Inflammatory macrophage treated with lipopolysaccharide for 1 hour (primary cell): ENCODE measurements around the gene CLECL1.
"Not testable (repeated sequence)": the region's sequence is repeated elsewhere in the genome, so short reads cannot be mapped to it uniquely, and the experiment has no call there.

Experiments
- DNase-seq, 2 donors: peaks; one replicate each; pipeline ENCODE4 v3.0.0-alpha.2; 2020 to 2022

The CLECL1 gene

GRCh38 chr12:9719790-9720189, 13.1 kb downstream of the CLECL1 start:
- no peak for DNase-seq

GRCh38 chr12:9718968-9719367, 13.9 kb downstream of the CLECL1 start:
- no peak for DNase-seq

DNA sequence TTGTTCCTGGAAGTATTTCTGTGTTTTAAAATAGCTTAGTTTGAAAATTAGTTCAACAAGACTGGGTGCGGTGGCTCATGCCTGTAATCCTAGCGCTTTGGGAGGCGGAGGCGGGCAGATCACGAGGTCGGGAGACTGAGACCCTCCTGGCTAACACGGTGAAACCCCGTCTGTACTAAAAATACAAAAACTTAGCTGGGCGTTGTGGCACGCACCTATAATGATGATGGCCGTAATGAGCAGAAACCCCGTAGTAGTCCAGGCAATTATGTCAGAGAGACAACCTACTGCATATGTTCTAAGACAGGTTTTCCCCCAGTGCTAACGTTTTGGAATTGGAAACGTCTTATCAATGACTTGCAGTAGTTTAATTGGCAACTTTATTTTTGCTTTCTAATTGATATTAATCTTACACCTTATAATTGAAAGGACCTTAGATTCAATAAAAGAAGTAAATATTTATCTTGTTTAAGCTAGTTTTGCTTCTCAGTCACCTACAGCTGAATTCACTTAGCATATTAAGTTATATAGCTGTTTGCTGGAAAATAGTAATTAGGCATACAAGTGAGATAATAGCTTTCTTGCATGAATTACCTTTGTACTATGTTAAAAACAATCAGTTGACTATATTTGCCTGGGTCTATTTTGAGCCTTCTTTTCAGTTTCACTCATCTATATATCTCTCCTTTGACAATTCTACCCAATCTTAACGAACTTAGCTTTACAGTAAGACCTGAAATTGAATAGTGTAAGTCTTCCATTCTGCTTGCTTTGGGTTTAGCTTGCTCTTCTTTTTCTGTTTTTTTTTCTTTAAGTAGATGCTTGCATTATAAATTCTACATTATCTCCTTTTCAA, 15.6 kb downstream of the CLECL1 start:
- DNase-seq = no peak

DNA sequence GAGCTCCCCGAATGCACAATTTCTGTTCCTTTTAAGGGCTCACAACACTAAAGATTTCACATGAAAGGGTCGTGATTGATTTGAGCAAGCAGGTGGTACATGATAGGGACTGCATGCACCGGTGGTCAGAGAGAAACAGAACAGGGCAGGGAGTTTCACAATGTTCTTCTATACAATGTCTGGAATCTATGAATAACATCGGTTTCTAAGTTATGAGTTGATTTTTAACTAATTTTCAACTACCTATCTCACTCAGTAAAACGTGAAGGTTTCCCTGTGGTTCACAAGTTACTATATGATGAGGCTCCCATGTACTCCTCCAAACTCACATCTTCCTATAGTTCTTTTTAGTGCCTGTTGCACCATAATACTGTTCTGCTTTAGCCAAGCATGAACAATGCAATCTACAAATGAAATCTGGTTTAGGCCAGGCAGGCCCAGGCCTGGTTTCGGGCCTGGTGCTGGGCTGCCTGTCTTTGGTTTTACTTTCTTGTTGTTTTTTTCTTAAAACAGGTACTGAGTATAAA, 19.8 kb downstream of the CLECL1 start:
- DNase-seq = not testable (repeated sequence)

DNA sequence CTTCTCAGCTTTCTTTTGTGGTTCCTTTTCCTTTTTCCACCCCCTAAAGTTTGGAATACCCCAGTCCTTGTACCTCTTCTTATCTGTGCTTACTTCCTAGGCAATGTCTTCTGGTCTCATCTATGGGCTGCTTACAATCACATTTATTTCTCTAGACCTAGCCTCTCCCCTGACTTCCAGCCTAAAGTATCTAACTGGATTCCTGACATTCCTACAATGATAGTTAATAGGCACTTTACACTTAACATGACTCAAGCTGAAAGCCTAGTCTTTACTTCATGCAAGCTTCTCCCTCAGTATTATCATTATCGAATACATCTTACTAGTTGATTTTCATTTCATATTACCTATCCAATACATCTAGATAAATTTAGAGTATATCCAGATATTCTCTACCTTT, 21.2 kb downstream of the CLECL1 start:
- DNase-seq = no peak

GRCh38 chr12:9710584-9711375, 22.1 kb downstream of the CLECL1 start:
- DNase-seq = no peak

- no peak for DNase-seq
These were observed 24.0 kb downstream of the CLECL1 start for GRCh38 chr12:9708853-9709252.

DNA sequence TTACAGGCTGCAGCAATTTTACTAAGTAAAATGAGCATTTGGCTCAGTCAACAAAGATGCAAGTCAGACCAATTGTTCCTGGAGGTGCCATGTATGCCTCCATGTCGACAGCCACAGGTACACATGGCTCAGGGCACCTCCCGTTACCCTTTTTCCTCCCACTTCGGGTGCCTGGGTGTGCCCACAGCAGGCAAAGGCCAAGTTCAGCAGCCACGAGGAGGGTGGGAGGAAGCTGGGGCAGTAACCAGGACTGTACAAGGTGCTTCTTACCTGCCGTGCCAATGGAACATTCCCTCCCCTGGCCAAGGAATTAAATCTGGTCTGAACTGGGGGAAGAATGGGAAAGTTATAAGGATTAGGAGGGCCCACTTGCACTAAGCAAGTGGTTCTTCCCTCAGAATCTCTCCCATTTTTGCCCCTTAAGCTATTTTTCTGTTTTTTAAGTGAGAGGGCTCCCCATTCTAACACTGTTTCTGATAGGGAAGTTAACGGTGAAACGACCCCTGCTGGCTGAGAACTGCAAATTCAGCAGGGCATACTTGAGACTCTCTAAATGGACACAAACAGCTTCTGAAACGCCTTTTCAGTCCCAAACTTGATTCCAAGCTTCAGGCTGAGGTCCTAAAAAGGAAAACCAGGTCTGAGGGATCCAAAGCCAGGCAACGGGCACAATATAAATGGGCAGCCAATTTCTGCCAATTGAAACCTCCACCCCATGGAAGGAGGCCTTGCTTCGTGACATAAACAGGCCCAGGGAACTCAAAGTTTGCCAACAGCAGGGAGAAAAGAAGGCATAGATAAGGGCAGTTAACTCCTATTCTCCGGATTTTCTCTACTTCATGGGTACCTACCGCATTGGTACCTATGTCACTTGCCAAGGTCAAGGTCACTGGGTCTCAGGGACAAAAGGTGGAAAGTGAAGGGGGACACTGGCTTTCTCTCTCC, 24.8 kb downstream of the CLECL1 start:
- peak; percentile 44 to 77 for DNase-seq

- no peak for DNase-seq
These were observed 25.5 kb downstream of the CLECL1 start for GRCh38 chr12:9707356-9707755.

- DNase-seq = peak; percentile 47 to 59
These were observed 26.7 kb downstream of the CLECL1 start for GRCh38 chr12:9706086-9706685.

- DNase-seq = not testable (repeated sequence)
These were observed 28.3 kb downstream of the CLECL1 start for GRCh38 chr12:9704561-9704960.

GRCh38 chr12:9702255-9702654, 30.6 kb downstream of the CLECL1 start:
- DNase-seq = no peak

- DNase-seq = peak in 1 of 2 donors; percentile 61
These were observed 31.3 kb downstream of the CLECL1 start for GRCh38 chr12:9701380-9702154.

DNA sequence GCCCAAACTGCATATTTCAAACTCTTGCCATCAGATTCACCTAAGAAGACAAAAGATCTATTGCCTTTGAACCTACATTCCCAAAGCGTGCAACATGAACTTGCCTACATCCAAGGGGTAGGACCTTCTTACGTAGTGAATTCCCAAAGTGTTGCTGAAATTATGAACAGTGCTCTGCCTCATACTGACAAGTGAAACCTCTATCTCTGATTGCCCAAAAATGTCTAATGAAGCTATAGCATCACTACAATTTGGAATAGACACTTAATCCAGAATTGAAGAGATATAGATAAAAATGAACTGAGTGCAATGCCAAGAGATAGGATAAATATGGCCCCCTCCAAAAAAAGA, 32.3 kb downstream of the CLECL1 start:
- no peak for DNase-seq

GRCh38 chr12:9699898-9700605, 32.8 kb downstream of the CLECL1 start:
- DNase-seq = peak in 1 of 2 donors; percentile 24

DNA sequence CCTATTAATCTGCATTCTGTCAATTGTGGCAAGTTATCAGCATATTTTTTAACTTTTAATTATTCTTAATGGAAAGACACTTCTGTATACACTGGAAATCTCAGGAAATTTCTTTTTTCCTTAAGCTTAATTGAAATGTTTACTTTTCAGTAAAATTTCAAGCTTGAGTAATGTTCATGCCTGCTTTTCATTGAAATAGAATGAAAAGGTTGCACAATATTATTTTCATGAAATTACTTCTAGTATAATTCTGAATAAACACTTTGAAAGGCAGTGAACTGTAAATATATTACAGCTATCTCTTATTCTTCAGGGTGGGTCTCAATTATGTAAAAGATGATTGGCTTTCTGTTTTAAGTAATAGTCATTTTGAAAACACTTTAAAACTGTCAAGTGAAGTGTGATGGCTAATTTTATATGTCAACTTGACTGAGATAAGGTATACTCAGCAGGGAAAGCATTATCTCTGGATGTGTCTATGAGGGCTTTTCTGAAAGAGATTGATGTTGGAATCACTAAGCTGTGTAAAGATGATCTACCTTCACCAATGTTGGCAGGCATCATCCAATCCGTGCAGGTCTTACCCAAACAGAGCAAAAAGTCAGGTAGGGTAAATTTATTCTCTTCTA, 33.5 kb downstream of the CLECL1 start:
- DNase-seq = no peak

DNA sequence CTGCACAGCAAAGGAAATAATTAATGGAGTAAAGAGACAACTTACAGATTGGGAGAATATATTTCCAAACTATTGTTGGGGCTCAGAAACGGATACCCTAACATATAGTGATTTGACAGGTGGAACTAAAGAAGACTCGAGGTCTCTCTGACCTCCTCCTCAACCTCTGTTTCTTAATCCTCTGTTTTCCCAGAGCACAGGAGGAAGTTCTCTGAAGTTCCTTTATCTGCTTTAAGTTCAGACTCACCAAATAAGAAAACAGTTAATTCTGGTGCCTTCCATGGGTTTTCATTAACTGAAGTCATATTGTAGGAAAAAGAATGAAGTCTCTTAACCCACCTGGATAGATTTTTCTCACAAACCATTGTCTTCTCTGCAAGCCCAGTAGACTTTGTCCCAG, 34.2 kb downstream of the CLECL1 start:
- peak; percentile 53 to 61 for DNase-seq

DNA sequence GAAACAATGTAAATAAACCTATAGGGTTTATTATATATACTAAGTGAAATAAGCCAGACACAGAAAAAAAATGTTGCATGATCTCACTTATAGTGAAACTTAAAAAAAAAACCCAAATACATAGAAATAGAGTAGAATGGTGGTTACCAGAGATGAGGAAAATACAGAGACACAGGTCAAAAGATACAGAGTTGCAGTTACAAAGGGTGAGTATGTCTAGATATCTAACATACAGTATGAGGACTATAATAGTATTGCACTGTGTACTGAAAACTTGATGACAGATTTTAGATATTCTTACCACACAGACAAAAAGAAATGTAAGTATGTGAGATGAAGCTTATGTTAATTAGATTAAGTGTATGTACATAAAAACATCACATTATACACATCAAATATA, 35.3 kb downstream of the CLECL1 start:
- no peak for DNase-seq

GRCh38 chr12:9695661-9696060, 37.2 kb downstream of the CLECL1 start:
- not testable (repeated sequence) for DNase-seq

GRCh38 chr12:9695150-9695549, 37.7 kb downstream of the CLECL1 start:
- not testable (repeated sequence) for DNase-seq
